Right lobe of liver (tissue), 4 donors: ENCODE data around the gene OR10G3.
A peak's percentile ranks its signal among the peaks of the same experiment; 100 is the strongest.

ENCODE experiments used
- POLR2A ChIP-seq: fragments of 450-650 bp; IDR thresholded peaks from one replicate; pipeline ENCODE4 v1.6.1; 2017; ENCODE audit warnings: antibody characterized with exemption, mild to moderate bottlenecking
- TF ChIP-seq, protein P1 (sequence below), 4 donors: fragments of 200-600 bp in 3 of 4; fragments of 450-650 bp in 1 of 4; IDR thresholded peaks; one replicate each; pipeline versions ENCODE4 v1.5.1 to v1.8.0; 2016 to 2022; ENCODE audit warnings: antibody characterized with exemption in 4 of 4, mild to moderate bottlenecking in 2 of 4
- donor health status: DM: no; HTN: no; CAD: no.
- donor health status: DM: no; HTN: no; CAD: no.
- donor health status: DM: no; HTN: yes; CAD: no.

DNA sequence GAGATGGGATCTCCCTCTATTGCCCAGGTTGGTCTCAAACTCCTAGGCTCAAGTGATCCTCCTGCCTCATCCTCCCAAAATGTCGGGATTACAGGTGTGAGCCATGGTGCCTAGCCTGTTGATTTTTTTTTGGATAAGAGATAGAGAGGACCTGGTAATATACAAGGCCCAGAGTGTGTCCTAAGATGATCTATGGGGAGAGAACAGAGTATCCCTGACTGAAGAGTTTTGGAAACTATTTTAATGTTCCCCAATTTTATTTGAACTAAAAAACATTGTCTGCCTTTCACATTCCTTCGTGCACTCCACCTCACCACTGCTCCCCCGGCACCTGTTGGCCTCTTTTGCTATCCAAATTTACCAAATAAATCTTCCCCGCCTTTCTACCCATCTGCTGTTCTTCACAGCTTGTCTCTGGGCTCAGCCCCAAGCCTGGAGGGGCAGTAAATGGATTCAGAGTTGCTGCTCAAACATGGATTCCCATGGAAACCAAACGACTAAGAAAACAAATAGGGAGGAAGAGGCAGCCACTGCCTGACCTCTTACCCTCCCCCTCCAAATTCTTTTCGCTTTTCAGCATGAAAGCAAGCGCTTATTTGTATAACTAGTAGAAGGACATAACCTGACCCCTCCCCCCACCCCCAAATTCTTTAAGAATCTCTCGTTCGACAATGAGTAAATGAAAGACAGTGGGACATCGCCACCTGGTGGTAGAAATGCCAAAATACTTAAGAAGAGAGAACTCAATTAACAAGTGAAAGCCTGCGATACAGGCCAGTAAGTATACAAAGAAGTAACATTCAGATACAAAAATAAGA lies 22.6 kb downstream of the OR10G3 start:
- no peak for TF ChIP-seq POLR2A
- TF ChIP-seq, protein P1, sequence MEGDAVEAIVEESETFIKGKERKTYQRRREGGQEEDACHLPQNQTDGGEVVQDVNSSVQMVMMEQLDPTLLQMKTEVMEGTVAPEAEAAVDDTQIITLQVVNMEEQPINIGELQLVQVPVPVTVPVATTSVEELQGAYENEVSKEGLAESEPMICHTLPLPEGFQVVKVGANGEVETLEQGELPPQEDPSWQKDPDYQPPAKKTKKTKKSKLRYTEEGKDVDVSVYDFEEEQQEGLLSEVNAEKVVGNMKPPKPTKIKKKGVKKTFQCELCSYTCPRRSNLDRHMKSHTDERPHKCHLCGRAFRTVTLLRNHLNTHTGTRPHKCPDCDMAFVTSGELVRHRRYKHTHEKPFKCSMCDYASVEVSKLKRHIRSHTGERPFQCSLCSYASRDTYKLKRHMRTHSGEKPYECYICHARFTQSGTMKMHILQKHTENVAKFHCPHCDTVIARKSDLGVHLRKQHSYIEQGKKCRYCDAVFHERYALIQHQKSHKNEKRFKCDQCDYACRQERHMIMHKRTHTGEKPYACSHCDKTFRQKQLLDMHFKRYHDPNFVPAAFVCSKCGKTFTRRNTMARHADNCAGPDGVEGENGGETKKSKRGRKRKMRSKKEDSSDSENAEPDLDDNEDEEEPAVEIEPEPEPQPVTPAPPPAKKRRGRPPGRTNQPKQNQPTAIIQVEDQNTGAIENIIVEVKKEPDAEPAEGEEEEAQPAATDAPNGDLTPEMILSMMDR (IDR thresholded peaks at IDR 0.05) = peak; percentile 67 to 73 (median 68)
